Measurements from ENCODE around the gene KRTAP5-7.
A peak's percentile ranks its signal among the peaks of the same experiment; 100 is the strongest.
"Not testable (repeated sequence)": the region's sequence is repeated elsewhere in the genome, so short reads cannot be mapped to it uniquely, and the experiment has no call there.

The KRTAP5-7 gene

GRCh38 chr11:71526796-71527575 is at the start of gene KRTAP5-7:
Gene KRTAP5-7 (plus strand): TSS chr11:71527267. CDS start chr11:71527301, 34 bp downstream.
- DNase-seq (ENCODE audit: low read depth in 2 of 2), result not testable (repeated sequence)

GRCh38 chr11:71477641-71478527 is 49.2 kb upstream of the KRTAP5-7 start:
- DNase-seq (ENCODE audit: low read depth in 2 of 2), result no peak

GRCh38 chr11:71478528-71478840 is 48.6 kb upstream of the KRTAP5-7 start:
- DNase-seq (ENCODE audit: low read depth in 2 of 2), result no peak

GRCh38 chr11:71481101-71481960 is 45.7 kb upstream of the KRTAP5-7 start:
- no peak for DNase-seq (ENCODE audit: low read depth in 2 of 2)

- DNase-seq (ENCODE audit: low read depth in 2 of 2), result no peak
Observed at GRCh38 chr11:71482216-71482615, 44.9 kb upstream of the KRTAP5-7 start.

- DNase-seq (ENCODE audit: low read depth in 2 of 2), result no peak
Observed at GRCh38 chr11:71482746-71483364, 44.2 kb upstream of the KRTAP5-7 start.

- no peak for DNase-seq (ENCODE audit: low read depth in 2 of 2)
Observed at GRCh38 chr11:71483692-71484091, 43.4 kb upstream of the KRTAP5-7 start.

GRCh38 chr11:71484248-71485062 is 42.6 kb upstream of the KRTAP5-7 start:
- no peak for DNase-seq (ENCODE audit: low read depth in 2 of 2)

GRCh38 chr11:71485063-71485399 is 42.0 kb upstream of the KRTAP5-7 start:
- DNase-seq (ENCODE audit: low read depth in 2 of 2), result no peak

GRCh38 chr11:71485466-71485865 is 41.6 kb upstream of the KRTAP5-7 start:
- DNase-seq (ENCODE audit: low read depth in 2 of 2), result no peak

- DNase-seq (ENCODE audit: low read depth in 2 of 2), result no peak
Observed at GRCh38 chr11:71486320-71486719, 40.7 kb upstream of the KRTAP5-7 start.

- no peak for DNase-seq (ENCODE audit: low read depth in 2 of 2)
Observed at GRCh38 chr11:71488681-71489270, 38.3 kb upstream of the KRTAP5-7 start.

- DNase-seq (ENCODE audit: low read depth in 2 of 2), result peak in 1 of 2 donors; percentile 52
Observed at GRCh38 chr11:71489311-71490043, 37.6 kb upstream of the KRTAP5-7 start.

GRCh38 chr11:71490044-71490730 is 36.9 kb upstream of the KRTAP5-7 start:
- no peak for DNase-seq (ENCODE audit: low read depth in 2 of 2)

GRCh38 chr11:71490731-71491390 is 36.2 kb upstream of the KRTAP5-7 start:
- no peak for DNase-seq (ENCODE audit: low read depth in 2 of 2)

GRCh38 chr11:71491531-71491930 is 35.5 kb upstream of the KRTAP5-7 start:
- DNase-seq (ENCODE audit: low read depth in 2 of 2), result no peak

- no peak for DNase-seq (ENCODE audit: low read depth in 2 of 2)
Observed at GRCh38 chr11:71491940-71492339, 35.1 kb upstream of the KRTAP5-7 start.

All from stimulated activated CD4-positive, alpha-beta T cell treated with anti-CD3 and anti-CD28 coated beads, Interleukin-1b, Interleukin-23, amount 100 ng/mL, for 4 hours (primary cell).